Brain pericyte (primary cell): Measurements from ENCODE around the gene GRAMD1B.

ENCODE experiments used
- DNase-seq: peaks from one replicate; pipeline ENCODE4 v3.0.0-alpha.2; 2012; ENCODE audit warnings: low read depth, low spot score

GRAMD1B gene

GRCh38 chr11:123532131-123532530, 102.1 kb downstream of the GRAMD1B start:
- DNase-seq = no peak

DNA sequence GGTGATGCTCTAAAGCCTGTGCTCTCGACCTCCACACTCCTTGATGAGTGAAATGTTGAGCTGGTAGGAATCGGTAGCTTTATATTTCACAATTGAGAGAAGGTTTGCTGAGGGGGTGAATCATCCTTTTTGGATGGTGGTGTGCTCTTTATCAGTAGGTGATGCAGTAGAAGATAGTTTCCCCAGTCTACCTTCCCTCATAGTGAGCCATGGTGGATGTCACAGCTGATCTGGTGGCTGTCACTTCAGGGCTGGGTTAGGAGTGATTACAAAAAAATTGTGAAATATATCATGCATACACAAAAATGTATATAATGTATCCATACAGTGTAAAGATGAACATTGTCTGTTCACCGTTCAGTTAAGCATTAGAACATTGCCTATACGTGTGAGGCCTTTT, 105.3 kb downstream of the GRAMD1B start:
- DNase-seq = no peak

- DNase-seq = no peak
Observed at GRCh38 chr11:123536690-123537437, 106.8 kb downstream of the GRAMD1B start.

GRCh38 chr11:123537726-123538125, 107.7 kb downstream of the GRAMD1B start:
- DNase-seq = no peak

DNA sequence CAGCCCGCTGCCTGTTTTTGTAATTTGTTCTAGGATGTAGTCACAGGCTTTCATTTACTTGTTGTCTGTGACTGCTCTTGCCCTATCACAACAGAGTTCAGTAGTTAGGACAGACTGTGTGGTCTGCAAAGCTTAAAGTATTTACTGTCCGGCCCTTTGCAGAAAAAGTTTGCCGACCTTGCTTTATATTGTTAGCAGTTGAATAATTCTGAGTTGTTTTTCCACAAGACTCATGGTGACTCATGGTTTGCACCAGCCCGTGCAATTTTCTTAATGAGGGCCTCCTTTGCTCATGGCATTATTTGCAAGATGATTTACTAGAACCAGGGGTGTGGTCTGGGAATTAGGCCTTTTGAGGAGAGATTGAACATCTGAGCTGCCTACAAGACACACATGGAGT, 113.7 kb downstream of the GRAMD1B start:
- no peak for DNase-seq

- no peak for DNase-seq
Observed at GRCh38 chr11:123544631-123545375, 114.7 kb downstream of the GRAMD1B start.

DNA sequence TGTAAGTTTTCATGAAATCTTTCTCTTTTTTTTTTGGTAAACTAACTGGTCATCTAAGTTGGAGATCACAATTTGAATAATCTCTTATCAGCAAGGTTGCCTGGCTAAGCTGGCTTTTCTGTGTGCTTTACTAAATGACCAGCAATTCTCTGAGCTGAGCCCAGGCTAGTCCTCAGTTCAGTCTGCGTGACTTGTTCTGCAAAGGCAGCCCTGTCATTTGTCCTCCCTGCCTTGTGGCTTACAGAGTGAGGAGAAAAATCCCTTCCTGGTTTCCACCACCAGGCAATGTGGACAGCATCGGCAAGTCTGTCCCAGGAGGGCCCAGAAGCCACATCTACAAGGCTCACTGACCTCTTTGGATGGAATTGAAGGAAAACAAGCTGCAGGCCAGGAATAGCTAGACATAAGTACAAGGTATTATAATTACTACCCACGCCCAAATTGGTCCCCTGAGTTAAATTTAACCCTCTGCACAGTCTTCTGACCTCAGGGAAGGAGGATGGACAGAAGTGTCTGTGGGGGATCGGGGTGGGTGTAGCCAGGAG, 115.7 kb downstream of the GRAMD1B start:
- no peak for DNase-seq

DNA sequence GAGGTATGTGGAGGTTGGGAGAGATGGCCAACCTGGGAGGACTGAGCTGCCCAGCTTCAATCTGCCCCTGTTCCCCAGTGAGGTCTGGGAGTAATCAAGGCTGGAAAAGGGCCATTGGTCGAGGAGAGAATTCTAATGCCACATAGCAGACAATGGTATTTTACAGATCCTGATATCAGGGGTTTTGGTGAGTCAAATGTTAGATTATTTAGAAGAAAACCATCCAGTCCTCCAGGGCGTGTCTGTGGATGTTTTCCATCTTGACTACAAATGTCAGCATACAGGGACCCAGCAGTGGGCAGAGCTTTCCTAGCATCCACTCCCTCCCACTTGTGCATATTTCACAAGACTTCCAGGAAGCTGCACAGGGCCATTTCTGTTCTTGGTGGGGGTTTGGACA, 116.4 kb downstream of the GRAMD1B start:
- DNase-seq = no peak

GRCh38 chr11:123547180-123547579, 117.1 kb downstream of the GRAMD1B start:
- DNase-seq = no peak

- DNase-seq = no peak
Observed at GRCh38 chr11:123548774-123549173, 118.7 kb downstream of the GRAMD1B start.

DNA sequence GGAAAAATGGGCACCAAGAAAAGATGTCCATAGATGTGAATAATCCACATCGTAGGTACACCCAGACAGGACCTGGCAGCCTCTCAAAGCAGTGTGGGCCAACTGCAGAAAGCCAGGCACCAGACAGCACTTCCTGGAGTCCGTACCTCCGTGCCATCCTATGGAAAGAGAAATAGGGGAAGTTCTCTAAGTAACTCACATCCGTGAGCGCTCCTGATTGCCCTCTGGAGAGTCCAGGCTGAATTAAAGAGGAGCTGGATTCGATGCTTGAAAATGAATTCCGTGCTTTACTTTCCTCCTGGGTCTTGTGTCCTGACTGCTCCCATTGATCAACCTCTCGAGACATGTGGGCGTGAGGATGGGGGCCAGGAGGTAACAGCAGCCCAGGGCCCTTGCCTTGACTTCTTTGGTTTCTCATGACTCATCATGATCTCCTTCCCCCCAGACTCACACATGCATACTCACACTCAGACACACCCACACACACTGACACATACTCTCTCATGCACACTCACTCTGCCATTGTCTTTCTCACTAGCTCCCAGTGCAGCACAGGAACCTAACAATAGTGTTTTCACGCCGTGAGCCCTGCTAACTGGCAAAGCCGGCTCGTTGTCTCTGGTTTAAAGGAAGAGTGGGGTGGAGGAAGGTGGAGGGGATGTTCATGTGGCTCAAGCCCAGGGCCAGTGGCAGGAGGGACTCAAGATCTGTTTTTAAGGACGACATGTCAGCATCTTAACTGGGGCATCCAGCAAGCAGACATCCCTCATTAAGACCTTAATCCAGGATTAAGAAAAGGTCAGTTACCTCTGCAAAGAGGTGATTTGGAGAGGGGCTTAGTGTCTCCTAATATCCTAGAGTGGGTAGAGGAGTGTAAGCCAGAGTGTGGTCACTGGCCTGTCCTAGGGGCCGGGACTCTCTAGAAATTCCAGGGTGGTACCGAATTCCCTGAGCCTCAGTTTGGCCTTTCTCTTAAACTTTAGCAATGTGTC, 120.2 kb downstream of the GRAMD1B start:
- DNase-seq = no peak

GRCh38 chr11:123551079-123551478, 121.0 kb downstream of the GRAMD1B start:
- DNase-seq = no peak

DNA sequence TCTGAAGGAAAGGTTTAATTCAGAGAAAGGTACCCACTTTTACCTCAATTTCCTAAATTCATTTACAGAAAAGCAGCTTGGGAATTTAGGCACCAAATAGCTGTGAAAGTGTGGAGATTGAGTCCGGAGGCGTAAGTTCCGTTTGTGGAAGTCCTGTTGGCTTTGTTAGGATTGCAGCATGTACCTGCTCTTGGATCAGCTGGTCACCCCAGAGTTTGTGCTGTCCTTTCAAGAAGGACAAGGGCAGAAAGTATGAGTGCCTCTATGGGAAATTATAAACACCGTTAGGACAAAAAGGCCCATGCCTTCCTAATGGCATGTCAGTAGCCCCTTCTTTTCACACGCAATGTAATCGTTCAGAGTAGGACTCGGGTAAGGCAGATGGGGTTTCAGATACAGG, 126.6 kb downstream of the GRAMD1B start:
- DNase-seq = no peak

DNA sequence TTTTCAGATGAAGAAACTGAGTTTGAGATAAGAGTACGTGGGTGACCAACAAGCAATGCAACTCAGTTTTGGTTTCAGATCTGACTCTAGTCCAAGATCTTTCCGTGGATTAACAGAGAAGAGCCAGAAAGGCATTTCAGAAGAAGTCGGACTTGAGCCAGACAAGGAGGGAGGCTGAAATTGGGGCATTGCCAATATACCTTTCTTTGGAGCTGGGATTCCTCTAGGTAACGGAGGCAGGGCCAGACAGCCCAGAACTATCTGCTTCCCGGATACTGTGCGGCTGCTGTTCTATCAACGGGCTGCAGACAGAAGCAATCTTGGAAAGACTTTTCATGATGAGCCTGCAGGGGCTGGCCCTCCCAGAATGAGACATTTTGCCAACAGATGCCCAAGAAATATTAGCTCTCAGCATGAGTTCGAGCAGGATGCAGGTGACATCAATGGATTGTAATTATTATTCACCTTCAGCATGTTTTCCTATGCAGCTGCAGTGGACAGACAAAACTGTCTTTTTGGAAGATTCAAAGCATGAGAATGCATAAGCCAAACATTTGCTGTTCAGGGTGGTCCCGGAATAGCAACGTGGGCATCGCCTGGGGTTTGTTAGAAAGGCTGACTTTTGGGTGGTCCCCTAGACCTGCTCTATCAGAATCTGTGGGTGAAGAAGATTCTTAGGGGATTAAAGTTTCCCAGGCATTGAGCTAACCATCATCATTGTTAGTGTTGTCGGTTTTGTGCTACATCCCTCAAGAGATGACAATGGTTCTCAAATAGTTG, 128.7 kb downstream of the GRAMD1B start:
- no peak for DNase-seq

DNA sequence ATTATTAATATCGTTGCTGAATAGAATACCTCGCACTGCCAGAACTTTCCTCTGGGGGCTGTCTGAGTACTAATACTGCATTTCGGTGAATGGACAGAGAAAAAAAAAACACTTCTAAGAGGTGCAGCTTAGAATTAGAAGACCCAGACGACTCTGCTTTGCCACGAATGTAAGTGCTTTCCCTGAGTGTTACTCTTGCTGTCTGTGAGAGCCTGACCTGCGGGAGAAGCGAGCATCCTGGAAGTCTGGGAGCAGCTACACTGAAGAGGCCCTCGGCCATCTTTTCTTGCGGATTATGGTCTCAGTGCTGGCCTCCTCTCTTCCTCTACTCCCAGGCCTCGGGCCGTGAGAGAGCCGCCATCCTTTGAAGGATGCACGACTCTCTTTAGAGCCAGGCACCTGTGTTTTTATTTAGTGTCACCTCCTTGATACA, 129.5 kb downstream of the GRAMD1B start:
- no peak for DNase-seq

GRCh38 chr11:123560006-123560405, 129.9 kb downstream of the GRAMD1B start:
- DNase-seq = no peak

DNA sequence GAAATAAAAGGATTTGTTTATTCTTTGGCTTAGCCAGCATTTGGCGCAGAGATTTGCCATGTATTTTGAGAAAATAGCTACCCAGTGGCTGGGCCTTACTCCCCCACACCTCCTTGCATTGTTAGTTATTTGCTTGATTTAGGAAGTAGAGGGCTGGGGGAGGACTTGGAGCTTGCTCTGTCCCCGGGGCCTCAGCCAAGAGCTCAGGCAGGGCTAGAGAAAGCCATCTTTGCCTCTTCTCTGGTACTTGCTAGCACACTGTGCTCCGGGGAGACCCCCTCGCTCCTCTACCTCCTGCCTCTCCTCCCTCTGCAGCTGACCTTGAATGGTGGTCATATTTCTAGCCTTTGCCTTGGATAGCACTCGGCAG, 131.3 kb downstream of the GRAMD1B start:
- DNase-seq = no peak

DNA sequence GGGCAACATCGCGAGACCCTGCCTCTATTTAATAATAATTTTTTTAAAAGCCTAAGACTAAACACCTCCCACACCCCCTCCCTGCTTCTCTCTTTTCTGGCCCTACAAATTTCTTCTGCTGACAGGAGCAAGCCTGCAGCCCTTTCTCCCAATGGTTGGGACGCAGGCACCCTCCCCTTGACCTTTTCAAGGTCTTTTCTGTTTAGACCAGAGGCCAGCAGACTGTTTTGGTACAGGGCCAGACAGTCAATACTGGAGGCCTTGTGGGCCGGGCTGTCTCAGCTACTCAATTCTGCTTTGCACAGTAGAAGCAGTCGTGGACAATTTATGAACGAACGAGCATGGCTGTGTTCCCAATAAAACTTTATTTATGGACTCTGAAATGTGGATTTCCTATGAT, 132.1 kb downstream of the GRAMD1B start:
- no peak for DNase-seq

- no peak for DNase-seq
Observed at GRCh38 chr11:123562829-123563228, 132.8 kb downstream of the GRAMD1B start.

DNA sequence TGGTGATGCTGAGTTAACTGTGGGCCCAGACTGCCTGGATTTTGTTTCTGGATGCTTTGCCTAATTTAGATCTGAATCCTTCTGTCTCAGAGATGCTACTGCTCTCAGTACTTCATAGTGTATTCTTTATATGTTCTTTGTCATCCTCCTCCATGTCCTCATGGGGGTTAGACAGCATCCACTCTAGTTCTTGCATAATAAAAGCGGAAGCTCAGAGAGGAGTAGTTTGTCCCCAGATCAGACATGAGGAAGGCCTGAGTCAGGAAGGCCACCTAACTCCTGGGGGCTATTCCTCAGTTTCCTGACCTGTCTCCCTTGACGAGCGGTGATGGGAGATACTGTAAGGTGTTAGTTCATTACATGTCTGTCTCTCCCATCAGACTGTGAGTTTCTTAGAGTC, 134.2 kb downstream of the GRAMD1B start:
- no peak for DNase-seq

DNA sequence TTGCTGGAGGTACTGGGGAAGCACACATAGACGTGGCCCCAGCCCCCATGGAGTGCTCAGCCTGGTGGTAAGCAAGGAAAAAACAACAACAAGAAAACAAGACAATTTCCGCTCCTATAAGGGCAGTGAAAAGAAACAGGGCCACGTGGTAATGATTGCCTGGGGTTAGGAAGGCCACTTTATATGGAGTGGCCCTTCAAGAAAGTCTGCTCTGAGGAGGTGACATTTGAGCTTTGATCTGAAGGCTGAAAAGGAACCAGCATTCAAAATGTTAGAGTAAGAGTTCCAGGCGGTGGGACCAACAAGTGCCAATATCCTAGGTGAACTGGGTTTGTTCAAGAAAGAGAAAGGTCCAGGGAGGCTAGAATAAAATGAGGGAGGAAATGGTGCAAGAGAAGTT, 136.8 kb downstream of the GRAMD1B start:
- no peak for DNase-seq
